Keratinocyte (primary cell): ENCODE results near the gene TMPRSS11D.

ENCODE experiments used
- EZH2 ChIP-seq: IDR thresholded peaks from one replicate; pipeline ENCODE4 v1.6.1; 2012; ENCODE audit warnings: inconsistent platforms, mild to moderate bottlenecking, low read length, moderate library complexity
- TF ChIP-seq, protein P1 (sequence below), 3 experiments: IDR thresholded peaks in 1 of 3; conservative IDR thresholded peaks in 1 of 3; optimal IDR thresholded peaks in 1 of 3; 2 replicates in 2 of 3; 3 replicates in 1 of 3; pipeline versions ENCODE3 to v1.5.1; 2011; ENCODE audit warnings: low read length in 3 of 3, mild to moderate bottlenecking in 3 of 3, moderate library complexity in 2 of 3, control low read depth in 1 of 3, inconsistent platforms in 1 of 3; ENCODE audit not compliant: insufficient read depth in 2 of 3; ENCODE audit errors: extremely low read depth in 1 of 3

DNA sequence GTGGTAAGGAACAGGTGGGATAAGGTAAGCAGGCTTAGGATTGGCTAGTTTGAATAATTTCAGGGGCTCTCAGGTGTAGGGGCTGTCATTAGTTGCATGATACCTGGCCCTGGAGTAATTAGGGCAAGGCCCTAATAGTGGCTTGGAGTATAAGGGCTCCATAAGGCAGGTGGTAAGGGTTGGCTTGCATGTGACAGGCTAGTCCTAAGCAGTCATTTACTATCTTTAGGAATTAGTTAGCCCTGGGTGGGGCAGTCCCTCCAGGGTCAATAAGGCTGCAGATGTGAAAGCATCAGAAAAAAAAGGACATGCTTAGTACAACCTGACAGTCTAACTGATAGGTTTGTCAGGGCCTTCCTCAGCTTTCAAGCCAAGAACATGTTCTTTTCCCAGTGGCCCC, 7.8 kb upstream of the TMPRSS11D start:
- TF ChIP-seq, protein P1, sequence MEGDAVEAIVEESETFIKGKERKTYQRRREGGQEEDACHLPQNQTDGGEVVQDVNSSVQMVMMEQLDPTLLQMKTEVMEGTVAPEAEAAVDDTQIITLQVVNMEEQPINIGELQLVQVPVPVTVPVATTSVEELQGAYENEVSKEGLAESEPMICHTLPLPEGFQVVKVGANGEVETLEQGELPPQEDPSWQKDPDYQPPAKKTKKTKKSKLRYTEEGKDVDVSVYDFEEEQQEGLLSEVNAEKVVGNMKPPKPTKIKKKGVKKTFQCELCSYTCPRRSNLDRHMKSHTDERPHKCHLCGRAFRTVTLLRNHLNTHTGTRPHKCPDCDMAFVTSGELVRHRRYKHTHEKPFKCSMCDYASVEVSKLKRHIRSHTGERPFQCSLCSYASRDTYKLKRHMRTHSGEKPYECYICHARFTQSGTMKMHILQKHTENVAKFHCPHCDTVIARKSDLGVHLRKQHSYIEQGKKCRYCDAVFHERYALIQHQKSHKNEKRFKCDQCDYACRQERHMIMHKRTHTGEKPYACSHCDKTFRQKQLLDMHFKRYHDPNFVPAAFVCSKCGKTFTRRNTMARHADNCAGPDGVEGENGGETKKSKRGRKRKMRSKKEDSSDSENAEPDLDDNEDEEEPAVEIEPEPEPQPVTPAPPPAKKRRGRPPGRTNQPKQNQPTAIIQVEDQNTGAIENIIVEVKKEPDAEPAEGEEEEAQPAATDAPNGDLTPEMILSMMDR (optimal IDR thresholded peaks at IDR 0.05 in 1 of 3, IDR thresholded peaks at IDR 0.05 in 1 of 3, conservative IDR thresholded peaks at IDR 0.05 in 1 of 3; ENCODE audit: extremely low read depth in 1 of 3, insufficient read depth in 2 of 3, low read length in 3 of 3) = no peak
- no peak for TF ChIP-seq EZH2
